NCI-H774 (cell line): ENCODE data around the gene KRABD2.
"Not testable (repeated sequence)": the region's sequence is repeated elsewhere in the genome, so short reads cannot be mapped to it uniquely, and the experiment has no call there.

Source experiments
- DNase-seq: peaks from one replicate; lab custom pipeline; 2025; lab: John Stamatoyannopoulos, UW

KRABD2 gene

DNA sequence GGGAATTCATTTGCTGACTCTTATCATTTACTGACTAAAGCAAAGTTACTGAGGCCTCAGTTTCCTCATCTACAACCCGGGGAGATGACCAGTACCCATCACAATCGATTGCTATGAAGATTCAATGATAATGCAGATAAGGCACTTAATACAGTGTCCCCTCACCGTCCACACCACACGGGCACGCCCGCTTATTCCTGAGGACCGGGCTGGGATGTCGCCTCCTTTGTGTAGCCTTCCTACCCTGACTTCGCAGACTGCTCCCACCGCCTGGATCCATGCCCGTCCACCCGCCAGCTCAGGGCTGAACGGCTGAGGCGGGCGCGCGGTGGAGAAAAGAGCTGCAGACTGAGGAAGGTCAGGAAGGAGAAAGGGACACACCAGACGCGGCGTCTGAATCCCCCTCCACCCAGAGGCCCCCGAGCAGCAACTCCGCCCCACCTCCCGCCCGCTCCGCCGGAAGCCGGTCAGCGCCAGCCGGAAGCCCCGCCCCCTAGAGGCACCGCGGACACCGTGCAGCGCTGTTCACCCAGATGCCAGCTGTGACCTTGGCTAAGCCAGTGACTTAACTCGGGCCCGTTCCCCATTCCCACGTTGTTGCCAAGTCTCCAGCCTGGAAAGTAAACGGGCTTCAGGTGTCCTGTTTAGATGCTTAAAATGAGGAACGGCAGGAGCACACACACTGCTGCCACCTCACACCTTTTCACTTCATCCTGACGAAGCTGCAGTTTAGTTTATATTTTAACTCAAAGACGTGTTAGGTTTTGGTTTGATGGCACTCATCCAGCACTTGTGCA, at the start of gene KRABD2:
TSS of gene KRABD2 (minus strand) at position 434 of the 797 bp plus-strand sequence.
- DNase-seq = peak; percentile 66

- no peak for DNase-seq
Measured at GRCh38 chr17:8421571-8421970, 45.1 kb upstream of the KRABD2 start.

DNA sequence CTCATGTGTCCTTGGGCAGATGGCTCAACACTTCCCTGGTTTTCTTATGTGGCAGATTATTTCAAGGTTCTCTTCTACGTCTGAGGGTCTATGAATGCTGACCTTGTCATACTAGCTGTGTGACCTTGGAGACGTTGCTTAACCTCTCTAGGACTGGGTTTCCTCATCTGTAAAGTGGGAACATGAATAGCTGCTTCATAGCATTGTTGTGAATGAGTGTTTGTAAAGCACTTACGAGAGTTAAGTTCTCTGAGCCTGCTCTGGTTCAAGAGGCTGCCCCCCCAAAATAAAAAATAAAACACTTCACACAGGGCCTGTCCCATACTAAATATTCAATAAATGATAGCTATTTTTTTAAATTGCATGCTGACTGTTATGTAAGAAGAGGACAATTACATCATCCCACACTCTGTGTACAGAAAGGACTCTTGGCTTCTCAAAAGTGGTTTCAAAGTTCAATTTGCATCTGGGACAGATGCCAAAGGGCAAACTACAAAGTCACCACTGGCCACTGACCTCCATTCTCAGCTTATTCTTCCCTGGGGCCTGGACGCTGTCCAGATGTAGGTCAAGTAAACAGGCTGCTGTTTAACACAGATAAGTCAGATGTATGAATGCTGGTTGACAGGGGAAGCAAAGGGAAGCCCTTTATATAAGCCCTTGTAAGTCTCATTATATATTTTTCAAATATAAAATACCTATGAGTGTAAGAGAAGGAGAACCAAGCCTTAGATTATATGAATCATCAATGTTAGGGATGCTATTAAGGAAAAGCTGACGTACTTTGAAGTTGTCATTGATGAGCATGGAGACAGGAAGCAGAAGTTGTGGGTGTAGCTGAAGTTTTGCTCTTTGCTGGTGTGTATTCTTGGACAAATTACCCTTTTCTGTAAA, 43.8 kb upstream of the KRABD2 start:
- no peak for DNase-seq

DNA sequence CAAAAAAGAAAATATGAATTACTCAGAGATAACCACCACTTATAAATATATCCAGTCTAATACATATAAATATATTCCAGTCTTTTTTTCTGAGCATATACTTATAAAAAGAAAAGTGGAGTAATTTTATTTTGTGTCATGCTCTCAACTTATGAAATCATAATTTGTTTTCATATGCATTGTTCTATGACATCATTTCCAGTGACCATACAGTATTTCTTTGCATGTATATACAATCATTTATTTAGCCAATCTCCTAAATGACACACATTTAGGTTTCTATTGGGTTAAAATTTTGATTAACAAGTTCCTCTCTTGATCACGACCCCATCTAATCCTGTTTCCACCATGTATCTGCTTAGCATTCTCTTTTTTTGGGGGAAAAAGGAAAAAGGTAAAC, 42.8 kb upstream of the KRABD2 start:
- no peak for DNase-seq

GRCh38 chr17:8418471-8418870, 42.0 kb upstream of the KRABD2 start:
- no peak for DNase-seq

DNA sequence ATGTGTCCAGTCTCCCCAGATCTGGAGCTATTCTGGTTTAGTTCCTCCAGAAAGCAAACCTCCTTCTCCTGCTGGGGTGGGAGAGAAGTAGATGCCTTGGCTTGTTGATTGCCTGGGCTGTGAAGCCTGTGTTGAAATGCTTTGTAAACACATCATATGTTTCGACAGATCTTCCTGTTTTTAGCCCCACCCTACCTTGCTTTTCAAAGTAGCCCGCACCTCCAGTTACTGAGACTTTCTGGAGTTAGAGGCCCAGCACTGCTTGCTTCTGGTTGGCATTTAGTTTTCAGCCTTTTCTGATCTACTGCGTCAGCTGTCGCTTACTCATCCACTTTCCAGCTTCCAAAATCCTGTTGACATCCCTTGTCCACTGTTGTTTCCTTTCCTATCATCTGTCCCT, 41.3 kb upstream of the KRABD2 start:
- no peak for DNase-seq

- DNase-seq = no peak
Measured at GRCh38 chr17:8413938-8414337, 37.4 kb upstream of the KRABD2 start.

- no peak for DNase-seq
Measured at GRCh38 chr17:8413328-8413727, 36.8 kb upstream of the KRABD2 start.

GRCh38 chr17:8412089-8412488, 35.6 kb upstream of the KRABD2 start:
- DNase-seq = no peak

- no peak for DNase-seq
Measured at GRCh38 chr17:8410883-8411238, 34.4 kb upstream of the KRABD2 start.

GRCh38 chr17:8409966-8410882, 33.7 kb upstream of the KRABD2 start:
- peak; percentile 63 for DNase-seq

DNA sequence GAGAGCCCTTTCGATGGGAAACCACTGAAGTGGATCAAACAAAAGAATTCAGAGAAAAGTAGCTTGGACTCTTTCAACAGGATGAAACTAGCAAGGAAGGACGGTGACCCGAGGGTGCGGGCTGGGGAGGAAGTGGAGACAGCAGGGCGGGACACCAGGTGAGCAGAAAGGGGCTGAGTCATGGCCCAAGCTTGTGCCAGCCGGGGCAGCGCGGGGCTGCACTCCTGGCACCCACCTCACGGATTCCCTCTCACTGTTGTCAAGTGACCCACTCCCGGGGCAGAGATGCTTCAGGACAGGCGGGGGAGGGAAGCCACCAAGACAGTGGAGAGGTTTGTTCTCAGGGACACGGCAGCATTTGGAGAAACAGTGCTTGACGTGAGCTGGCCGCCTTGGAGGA, 31.9 kb upstream of the KRABD2 start:
- no peak for DNase-seq

GRCh38 chr17:8406174-8406573, 29.7 kb upstream of the KRABD2 start:
- DNase-seq = no peak

- DNase-seq = no peak
Measured at GRCh38 chr17:8405499-8406016, 29.1 kb upstream of the KRABD2 start.

GRCh38 chr17:8402921-8403536, 26.5 kb upstream of the KRABD2 start:
- DNase-seq = no peak

- DNase-seq = no peak
Measured at GRCh38 chr17:8401107-8401506, 24.6 kb upstream of the KRABD2 start.

DNA sequence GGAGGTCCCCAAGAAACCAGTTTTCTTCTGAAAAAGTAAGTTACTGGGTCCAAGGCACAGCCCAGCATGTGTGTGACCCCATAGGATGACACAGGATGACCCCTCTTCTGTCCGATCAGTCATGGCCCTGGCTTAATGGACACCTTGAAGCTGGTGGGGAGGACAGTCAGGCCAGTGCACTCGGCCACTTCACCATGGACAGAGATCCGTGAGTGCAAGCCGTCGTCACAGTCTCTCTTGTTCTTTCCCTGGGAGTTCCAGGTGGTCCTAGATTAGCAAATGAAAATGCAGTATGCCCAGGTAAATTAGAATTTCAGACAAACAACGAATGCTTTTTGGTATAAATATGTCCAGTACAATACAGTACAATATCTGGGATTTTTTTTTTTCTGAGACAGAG, 22.5 kb upstream of the KRABD2 start:
- DNase-seq = no peak

- DNase-seq = no peak
Measured at GRCh38 chr17:8397636-8398035, 21.1 kb upstream of the KRABD2 start, which contains the start of gene RNF222. Gene RNF222, minus strand, starts transcription at chr17:8397827. Its CDS starts 4,366 bp downstream, at chr17:8393461.

DNA sequence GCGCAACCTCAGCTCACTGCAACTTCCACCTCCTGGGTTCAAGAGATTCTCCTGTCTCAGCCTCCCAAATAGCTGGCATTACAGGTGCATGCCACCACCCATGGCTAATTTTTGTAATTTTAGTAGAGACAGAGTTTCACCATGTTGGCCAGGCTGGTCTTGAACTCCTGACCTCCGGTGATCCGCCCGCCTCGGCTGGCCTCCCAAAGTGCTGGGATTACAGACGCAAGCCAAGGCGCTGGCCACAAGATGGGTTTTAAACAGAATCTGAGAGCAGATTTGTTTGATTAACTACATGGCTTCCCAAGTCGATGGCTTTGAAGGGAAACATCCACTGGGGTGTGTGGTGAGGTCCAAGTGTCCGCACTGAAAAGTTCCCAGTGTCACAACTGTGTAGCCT, 18.0 kb upstream of the KRABD2 start:
- DNase-seq = not testable (repeated sequence)

- no peak for DNase-seq
Measured at GRCh38 chr17:8393470-8394231, 17.1 kb upstream of the KRABD2 start.
